Right atrium auricular region (tissue), 2 donors: ENCODE measurements around the gene DENND11. TPM values are rescaled to one million over a fixed set of nuclear protein-coding genes. Genes with fewer than 3 reads are reported as not detected.

Source experiments
- DNase-seq: peaks from one replicate; pipeline ENCODE4 v3.0.0-alpha.2; 2019; ENCODE audit warnings: low spot score
- H3K27ac ChIP-seq, 2 donors: fragments of 200-600 bp; sonication (generic); 1 replicate in 1 of 2; 2 replicates in 1 of 2; pipeline ENCODE4 v1.5.1; 2016 to 2019
- H3K27me3 ChIP-seq, 2 donors: fragments of 200-600 bp; sonication (generic); one replicate each; pipeline versions ENCODE4 v1.5.1 to v1.6.0; 2017 to 2019
- H3K36me3 ChIP-seq: fragments of 200-600 bp; sonication (generic); one replicate; pipeline ENCODE4 v1.5.1; 2016
- H3K4me1 ChIP-seq, 2 donors: fragments of 200-600 bp; sonication (generic); one replicate each; pipeline versions ENCODE4 v1.5.1 to v1.6.0; 2017 to 2019
- H3K4me3 ChIP-seq, 2 donors: fragments of 200-600 bp; sonication (generic); 1 replicate in 1 of 2; 2 replicates in 1 of 2; pipeline ENCODE4 v1.5.1; 2017 to 2019; ENCODE audit warnings: mild to moderate bottlenecking in 1 of 2, moderate library complexity in 1 of 2
- H3K9me3 ChIP-seq, 2 donors: fragments of 200-600 bp; sonication (generic); one replicate each; pipeline ENCODE4 v1.5.1; 2019
- total RNA-seq, 2 donors: library from RNA; depleted of rRNA; stranded (reverse); fragments of >200 nt; gene quantifications; one replicate each; pipeline ENCODE4 v1.1.0, GENCODE V29; 2016
- TF ChIP-seq, protein P1 (sequence below), 2 donors: fragments of 200-600 bp; sonication (generic); IDR thresholded peaks; one replicate each; pipeline ENCODE4 v1.5.1; 2019; ENCODE audit warnings: antibody characterized with exemption in 2 of 2

Gene DENND11
- total RNA-seq, 2 donors from 2014 or later = 6.5 to 10.6 TPM

DNA sequence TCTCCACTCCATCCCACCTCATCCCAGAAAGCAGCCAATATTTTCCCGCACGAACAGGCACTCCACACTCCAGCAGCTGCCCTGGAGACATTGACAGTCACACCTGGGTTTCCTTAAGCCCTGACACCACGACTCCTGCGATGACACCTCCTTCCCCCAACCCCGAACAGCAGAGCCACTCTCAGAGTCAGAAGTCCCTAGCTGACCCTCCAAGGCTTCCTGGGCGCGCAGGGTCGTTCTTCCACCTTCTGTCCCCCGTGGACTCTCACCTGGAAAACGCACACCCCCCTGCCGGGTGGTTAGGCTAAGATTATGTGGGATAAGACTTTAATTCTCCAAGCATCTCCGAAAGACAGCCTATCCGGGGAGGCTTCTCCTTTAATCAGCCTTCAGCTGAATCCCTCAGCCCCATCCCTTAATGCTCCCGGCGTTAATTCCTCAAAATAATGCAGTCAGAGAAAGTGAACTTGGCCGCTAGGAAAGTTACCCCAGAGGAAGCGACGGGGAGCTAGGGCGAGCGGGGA is 1.1 kb downstream of the DENND11 start:
- H3K36me3 ChIP-seq = no peaks in the 10 kb centered on the region
- H3K27ac ChIP-seq = peak overlapping the region; percentile 85 to 87
- TF ChIP-seq, protein P1, sequence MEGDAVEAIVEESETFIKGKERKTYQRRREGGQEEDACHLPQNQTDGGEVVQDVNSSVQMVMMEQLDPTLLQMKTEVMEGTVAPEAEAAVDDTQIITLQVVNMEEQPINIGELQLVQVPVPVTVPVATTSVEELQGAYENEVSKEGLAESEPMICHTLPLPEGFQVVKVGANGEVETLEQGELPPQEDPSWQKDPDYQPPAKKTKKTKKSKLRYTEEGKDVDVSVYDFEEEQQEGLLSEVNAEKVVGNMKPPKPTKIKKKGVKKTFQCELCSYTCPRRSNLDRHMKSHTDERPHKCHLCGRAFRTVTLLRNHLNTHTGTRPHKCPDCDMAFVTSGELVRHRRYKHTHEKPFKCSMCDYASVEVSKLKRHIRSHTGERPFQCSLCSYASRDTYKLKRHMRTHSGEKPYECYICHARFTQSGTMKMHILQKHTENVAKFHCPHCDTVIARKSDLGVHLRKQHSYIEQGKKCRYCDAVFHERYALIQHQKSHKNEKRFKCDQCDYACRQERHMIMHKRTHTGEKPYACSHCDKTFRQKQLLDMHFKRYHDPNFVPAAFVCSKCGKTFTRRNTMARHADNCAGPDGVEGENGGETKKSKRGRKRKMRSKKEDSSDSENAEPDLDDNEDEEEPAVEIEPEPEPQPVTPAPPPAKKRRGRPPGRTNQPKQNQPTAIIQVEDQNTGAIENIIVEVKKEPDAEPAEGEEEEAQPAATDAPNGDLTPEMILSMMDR (IDR thresholded peaks at IDR 0.05) = no peak
- H3K4me3 ChIP-seq = peak overlapping the region; percentile 75 to 86
- DNase-seq = no peak
- H3K9me3 ChIP-seq = no peaks in the 10 kb centered on the region
- peaks cover 0 to 29% of the 10 kb centered on the region in 2 donors for H3K4me1 ChIP-seq
- no peaks in the 10 kb centered on the region for H3K27me3 ChIP-seq

DNA sequence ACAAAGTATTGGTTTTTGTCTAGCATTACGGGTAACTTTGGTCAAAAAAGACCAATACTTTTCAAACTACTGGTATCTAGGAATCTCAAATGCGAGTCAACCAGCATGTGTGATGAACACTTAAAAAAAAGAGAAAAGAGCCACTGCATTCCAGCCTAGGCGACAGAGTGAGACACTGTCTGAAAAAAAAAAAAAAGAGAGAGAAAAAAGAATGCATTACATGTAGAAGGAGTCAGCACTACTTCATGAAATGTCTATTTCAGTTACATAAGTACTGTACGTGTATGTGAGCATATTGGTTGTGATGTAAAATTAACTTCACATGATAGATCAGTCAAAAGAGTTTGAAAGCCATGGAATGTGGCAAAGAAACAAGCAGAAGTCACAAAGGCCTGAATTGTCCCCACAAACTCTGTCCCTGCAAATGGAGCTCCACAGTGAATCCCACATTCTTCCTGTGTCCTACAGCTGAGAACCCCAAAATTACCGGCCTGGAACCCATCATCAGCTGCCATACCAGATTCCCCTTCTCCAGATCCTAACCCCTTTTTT is 1.6 kb downstream of the DENND11 start:
- Histone ChIP-seq H3K27ac (peak overlapping the region; percentile 85 to 87), H3K4me1 (peaks cover 0 to 33% of the 10 kb centered on the region in 2 donors)

DNA sequence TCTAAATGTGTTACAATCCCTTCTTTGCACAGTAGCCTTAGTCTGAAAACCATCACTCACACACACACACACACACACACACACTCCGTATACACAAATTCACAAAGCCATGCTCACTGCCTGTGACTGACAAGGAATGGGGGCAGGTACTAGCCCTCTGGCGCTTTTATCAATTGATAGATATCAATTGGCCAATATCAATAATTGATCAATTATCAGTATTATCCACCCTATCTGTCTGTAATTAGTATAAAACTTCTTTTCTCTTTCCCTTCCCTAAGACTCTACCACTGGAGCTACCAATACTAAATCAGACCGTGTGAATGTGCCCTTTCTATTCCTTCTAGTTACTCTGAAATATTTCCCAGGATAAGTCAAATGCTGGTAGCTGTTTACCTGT is 2.1 kb downstream of the DENND11 start:
- Histone ChIP-seq H3K4me1 (peaks cover 0 to 33% of the 10 kb centered on the region in 2 donors), H3K27me3 (no peaks in the 10 kb centered on the region), H3K9me3 (no peaks in the 10 kb centered on the region), H3K36me3 (no peaks in the 10 kb centered on the region), H3K4me3 (no peak overlapping the region), H3K27ac (no peak overlapping the region)
- DNase-seq = no peak
- TF ChIP-seq, protein P1 (IDR thresholded peaks at IDR 0.05) = no peak

More for the DNA sequence above, 1.6 kb downstream of the DENND11 start:
- TF ChIP-seq, protein P1 (IDR thresholded peaks at IDR 0.05) = no peak
- Histone ChIP-seq H3K27me3 (no peaks in the 10 kb centered on the region), H3K4me3 (peak overlapping the region in 1 of 2 donors; percentile 86), H3K9me3 (no peaks in the 10 kb centered on the region), H3K36me3 (no peaks in the 10 kb centered on the region)
- no peak for DNase-seq

DNA sequence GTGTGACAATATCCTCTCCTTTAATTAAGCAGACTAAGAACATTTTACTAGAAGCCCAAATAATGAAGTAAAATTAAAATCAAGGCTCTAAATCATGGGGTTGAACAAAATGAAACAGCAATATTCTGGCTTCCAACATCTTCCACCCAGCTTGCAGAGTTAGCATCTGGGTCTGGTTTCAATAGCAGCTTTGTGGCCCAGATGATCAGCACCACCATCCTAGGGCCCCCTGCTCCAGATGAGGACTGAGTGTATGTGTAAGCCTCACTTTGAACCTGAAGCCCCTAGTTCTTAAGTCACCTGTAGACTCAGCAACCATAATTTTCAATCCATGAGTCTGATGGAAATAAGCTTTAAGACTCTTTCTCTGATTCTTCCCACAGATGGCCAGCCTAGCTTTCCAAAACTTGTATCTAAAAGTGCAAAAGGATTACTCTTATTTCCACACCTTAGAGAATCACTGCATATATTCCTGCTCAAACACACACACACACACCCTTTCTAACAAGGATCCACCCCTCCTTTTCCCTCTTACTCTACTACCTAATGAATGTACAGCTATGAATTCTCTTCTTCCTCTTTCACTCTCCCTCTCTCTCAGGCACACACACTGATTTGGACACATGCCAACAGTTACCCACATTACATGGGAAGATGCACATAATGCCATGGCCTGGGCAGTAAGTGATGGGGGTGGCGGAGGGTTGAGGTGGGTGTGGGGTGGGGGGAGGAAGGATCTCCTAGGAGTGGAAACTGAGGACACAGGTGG is 3.5 kb downstream of the DENND11 start:
- TF ChIP-seq, protein P1 (IDR thresholded peaks at IDR 0.05) = no peak
- no peaks in the 10 kb centered on the region for H3K36me3 ChIP-seq
- H3K9me3 ChIP-seq = no peaks in the 10 kb centered on the region
- DNase-seq = no peak
- no peak overlapping the region for H3K4me3 ChIP-seq
- H3K4me1 ChIP-seq = peaks cover 0 to 33% of the 10 kb centered on the region in 2 donors
- no peaks in the 10 kb centered on the region for H3K27me3 ChIP-seq
- H3K27ac ChIP-seq = no peak overlapping the region

DNA sequence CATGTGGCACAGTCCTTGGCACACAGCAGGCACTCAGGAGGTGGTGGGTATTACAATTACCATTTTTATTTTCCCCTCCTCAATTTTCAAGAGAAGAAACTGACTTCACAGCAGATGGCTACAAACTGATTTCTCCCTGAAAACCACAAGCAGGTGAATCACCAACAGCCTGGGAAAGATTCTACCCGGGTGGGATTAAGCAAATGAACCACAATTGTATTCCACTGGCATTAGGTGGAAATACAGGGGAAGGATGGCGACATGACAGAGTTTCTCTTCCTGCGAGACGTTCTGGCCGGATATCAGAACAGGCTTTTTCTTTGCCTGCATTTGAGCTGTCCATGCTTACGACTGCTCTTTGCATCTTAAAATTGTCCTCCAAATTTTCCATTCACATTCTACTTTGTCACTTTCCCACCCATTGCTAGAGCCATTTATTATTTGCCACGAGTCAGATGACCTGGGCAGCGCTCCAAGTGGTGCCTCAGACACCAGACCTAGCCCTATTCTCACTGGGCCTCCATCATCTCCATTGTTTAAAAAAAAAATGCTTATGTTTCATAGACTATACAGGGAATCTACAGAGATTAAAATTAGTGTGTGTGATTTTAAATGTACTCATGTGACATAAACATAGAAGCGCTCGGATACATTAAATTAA is 4.6 kb downstream of the DENND11 start:
- peaks cover 0 to 24% of the 10 kb centered on the region in 2 donors for H3K4me1 ChIP-seq
- no peak overlapping the region for H3K4me3 ChIP-seq
- H3K27ac ChIP-seq = no peak overlapping the region
- H3K9me3 ChIP-seq = no peaks in the 10 kb centered on the region
- H3K27me3 ChIP-seq = no peaks in the 10 kb centered on the region
- no peak for DNase-seq
- H3K36me3 ChIP-seq = no peaks in the 10 kb centered on the region
- TF ChIP-seq, protein P1 (IDR thresholded peaks at IDR 0.05) = no peak
